Nephron (organoid): ENCODE measurements around the gene MYO1B.

Experiments used
- H3K27ac Mint-ChIP-seq, 3 experiments: 2 replicates each; pipeline ENCODE4 v1.8.0; 2020; ENCODE audit warnings: mixed read lengths in 3 of 3, mild to moderate bottlenecking in 2 of 3, moderate library complexity in 1 of 3
- H3K27me3 Mint-ChIP-seq: 2 replicates; pipeline ENCODE4 v1.8.0; 2021; ENCODE audit warnings: low read depth, mild to moderate bottlenecking, moderate library complexity, mixed read lengths
- H3K36me3 Mint-ChIP-seq: 2 replicates; pipeline ENCODE4 v1.8.0; 2020; ENCODE audit warnings: low read depth, mixed read lengths
- H3K4me1 Mint-ChIP-seq: 2 replicates; pipeline ENCODE4 v1.8.0; 2020; ENCODE audit warnings: mixed read lengths
- H3K4me3 Mint-ChIP-seq, 3 experiments: 2 replicates each; pipeline ENCODE4 v1.8.0; 2020; ENCODE audit warnings: mild to moderate bottlenecking in 3 of 3, mixed read lengths in 3 of 3, moderate library complexity in 2 of 3
- H3K9me3 Mint-ChIP-seq: 2 replicates; pipeline ENCODE4 v1.8.0; 2020; ENCODE audit warnings: mixed read lengths
- CTCF ChIP-seq, 3 experiments: fragments of 200-600 bp; sonication (generic); IDR thresholded peaks; one replicate each; pipeline ENCODE4 v1.5.0; 2021; ENCODE audit warnings: antibody characterized with exemption in 3 of 3; ENCODE audit not compliant: unreplicated experiment in 3 of 3

MYO1B gene

GRCh38 chr2:191383486-191383885, 138.3 kb downstream of the MYO1B start:
- no peaks in the 10 kb centered on the region for H3K27me3 Mint-ChIP-seq
- peaks cover 18% of the 10 kb centered on the region for H3K4me1 Mint-ChIP-seq
- no peaks in the 10 kb centered on the region for H3K9me3 Mint-ChIP-seq
- H3K4me3 Mint-ChIP-seq = no peak overlapping the region
- no peak overlapping the region for H3K27ac Mint-ChIP-seq
- peaks cover 38% of the 10 kb centered on the region for H3K36me3 Mint-ChIP-seq
- TF ChIP-seq CTCF (IDR thresholded peaks at IDR 0.05; ENCODE audit: unreplicated experiment in 3 of 3) = no peak

- Mint-ChIP-seq H3K4me1 (peaks cover 9% of the 10 kb centered on the region), H3K9me3 (no peaks in the 10 kb centered on the region), H3K36me3 (peaks cover 52% of the 10 kb centered on the region), H3K27ac (peak overlapping the region in 1 of 3 experiments; percentile 5), H3K4me3 (no peak overlapping the region), H3K27me3 (no peaks in the 10 kb centered on the region)
- TF ChIP-seq CTCF (IDR thresholded peaks at IDR 0.05; ENCODE audit: unreplicated experiment in 3 of 3) = no peak
Measured at GRCh38 chr2:191384829-191385228, 139.6 kb downstream of the MYO1B start.

- no peak for TF ChIP-seq CTCF (IDR thresholded peaks at IDR 0.05; ENCODE audit: unreplicated experiment in 3 of 3)
- H3K4me3 Mint-ChIP-seq = no peak overlapping the region
Measured at GRCh38 chr2:191385416-191386160, 140.4 kb downstream of the MYO1B start.

GRCh38 chr2:191386938-191387536, 141.8 kb downstream of the MYO1B start:
- Mint-ChIP-seq H3K4me3 (no peak overlapping the region), H3K27ac (no peak overlapping the region)

More at GRCh38 chr2:191385416-191386160, 140.4 kb downstream of the MYO1B start:
- H3K27ac Mint-ChIP-seq = no peak overlapping the region
- peaks cover 59% of the 10 kb centered on the region for H3K36me3 Mint-ChIP-seq
- peaks cover 9% of the 10 kb centered on the region for H3K4me1 Mint-ChIP-seq
- no peaks in the 10 kb centered on the region for H3K27me3 Mint-ChIP-seq
- H3K9me3 Mint-ChIP-seq = no peaks in the 10 kb centered on the region

GRCh38 chr2:191389288-191389687, 144.1 kb downstream of the MYO1B start:
- H3K36me3 Mint-ChIP-seq = peaks cover 81% of the 10 kb centered on the region
- no peaks in the 10 kb centered on the region for H3K9me3 Mint-ChIP-seq
- H3K27ac Mint-ChIP-seq = no peak overlapping the region
- H3K4me1 Mint-ChIP-seq = no peaks in the 10 kb centered on the region
- no peak for TF ChIP-seq CTCF (IDR thresholded peaks at IDR 0.05; ENCODE audit: unreplicated experiment in 3 of 3)
- H3K27me3 Mint-ChIP-seq = no peaks in the 10 kb centered on the region
- no peak overlapping the region for H3K4me3 Mint-ChIP-seq

More at GRCh38 chr2:191386938-191387536, 141.8 kb downstream of the MYO1B start:
- Mint-ChIP-seq H3K36me3 (peaks cover 74% of the 10 kb centered on the region), H3K27me3 (no peaks in the 10 kb centered on the region), H3K4me1 (peaks cover 9% of the 10 kb centered on the region), H3K9me3 (no peaks in the 10 kb centered on the region)
- no peak for TF ChIP-seq CTCF (IDR thresholded peaks at IDR 0.05; ENCODE audit: unreplicated experiment in 3 of 3)
